NCI-H1436 (cell line): ENCODE measurements around the gene GMDS.

ENCODE experiments used
- DNase-seq: peaks from one replicate; lab custom pipeline; 2025; lab: John Stamatoyannopoulos, UW

Gene GMDS

GRCh38 chr6:1895721-1896120 is 349.7 kb downstream of the GMDS start:
- DNase-seq = no peak

DNA sequence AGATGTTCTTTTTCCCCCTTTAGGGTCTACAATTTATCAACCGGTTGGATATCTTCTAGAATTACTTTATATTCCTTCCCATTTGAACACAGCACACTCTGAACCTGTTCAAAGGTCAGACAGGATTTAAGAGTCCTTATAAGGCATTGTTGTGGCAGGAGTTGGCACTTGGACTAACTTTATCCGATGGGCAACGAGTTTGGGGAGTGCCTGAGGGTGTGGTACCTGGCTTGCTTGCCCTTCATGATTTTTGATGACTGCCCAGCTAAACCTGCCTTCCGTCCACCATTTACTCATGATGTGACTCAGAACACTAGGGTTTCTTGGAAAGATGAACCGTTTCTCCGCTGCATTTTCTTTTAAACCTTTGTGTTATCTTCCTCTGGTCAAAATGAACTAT is 350.5 kb downstream of the GMDS start:
- DNase-seq = no peak

DNA sequence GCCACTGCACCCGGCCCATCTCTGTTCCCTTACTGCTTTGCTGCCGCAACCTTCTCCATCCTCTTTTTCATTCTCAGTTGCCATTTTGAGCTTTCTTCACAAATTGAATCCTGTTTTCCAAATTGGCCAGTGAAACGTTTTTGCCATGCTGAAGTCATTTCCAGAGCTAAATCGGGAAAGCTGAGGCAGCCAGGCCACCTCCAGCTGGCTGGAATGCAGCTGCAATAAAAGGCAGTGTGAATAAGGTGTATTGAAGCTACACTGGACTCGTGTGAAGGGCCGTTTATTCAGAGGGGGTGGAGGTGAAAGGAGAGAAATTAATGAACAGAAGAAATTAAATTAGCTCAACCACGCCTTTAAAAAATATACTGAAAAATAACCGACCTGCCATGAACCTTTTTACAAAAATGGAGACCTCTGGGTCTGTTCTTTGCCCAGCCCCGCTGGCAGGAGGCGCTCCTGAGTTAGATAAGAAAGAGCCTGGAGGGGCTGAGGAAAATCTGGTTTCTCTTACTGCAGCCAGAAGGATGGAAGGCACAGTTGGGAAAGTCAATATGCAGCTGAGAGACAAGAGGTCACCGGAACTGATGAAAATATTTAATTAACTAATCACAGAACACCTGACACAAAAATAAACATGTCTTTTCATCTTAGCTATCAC is 351.8 kb downstream of the GMDS start:
- no peak for DNase-seq

DNA sequence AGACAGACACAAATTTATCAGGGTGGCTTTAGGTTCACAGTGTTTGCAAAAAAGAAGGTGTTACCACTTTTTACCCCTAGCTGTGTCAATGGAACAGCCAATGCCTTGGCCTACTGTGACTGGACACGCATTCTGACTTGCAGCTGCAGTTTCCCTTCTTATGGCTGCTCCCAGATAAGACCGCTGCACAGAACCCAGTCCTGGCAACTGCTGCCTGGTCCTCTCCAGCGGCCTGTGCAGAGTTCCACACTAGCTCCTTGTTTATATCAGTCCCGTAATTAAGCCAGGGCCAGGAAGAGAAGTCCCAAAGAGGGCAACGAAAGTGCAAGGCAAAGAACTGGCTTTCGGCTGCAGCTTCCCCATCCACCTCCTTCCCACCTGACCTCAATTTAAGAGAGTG is 352.7 kb downstream of the GMDS start:
- no peak for DNase-seq

DNA sequence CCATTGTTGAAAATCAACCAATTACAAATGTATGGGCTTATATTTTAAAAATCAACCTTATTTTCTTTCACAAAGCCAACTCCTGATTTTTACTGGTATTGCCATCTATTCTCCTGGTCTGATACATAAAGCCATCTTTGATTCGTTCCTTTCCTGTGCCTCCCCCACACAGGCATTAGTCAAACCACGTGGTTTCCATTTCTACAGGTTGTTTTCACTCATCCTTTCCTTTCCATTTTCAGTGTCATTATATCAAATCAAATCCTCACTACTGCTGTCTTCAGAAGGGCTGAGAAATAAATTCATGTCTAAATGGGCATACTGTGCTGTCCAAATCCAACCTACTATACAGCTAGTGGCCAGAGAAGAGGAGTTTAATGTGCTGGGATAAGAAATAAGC is 354.4 kb downstream of the GMDS start:
- no peak for DNase-seq

DNA sequence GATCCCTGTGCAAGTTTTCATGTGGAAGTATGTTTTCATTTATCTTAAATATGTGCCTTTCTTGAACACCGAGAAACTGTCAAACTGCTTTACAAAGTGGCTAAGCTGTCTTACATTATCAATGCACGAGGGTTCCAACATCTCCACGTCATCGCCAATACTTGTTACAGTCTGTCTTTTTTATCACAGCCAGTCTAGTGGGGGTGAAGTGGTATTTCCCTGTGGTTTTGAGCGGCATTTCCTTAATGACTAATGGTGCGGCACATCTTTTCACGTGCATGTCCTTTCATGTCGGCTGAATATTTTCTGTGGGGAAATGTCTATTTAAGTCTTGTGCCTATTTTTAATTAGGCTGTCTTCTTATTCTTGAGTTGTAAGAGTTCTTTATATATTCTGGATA is 355.3 kb downstream of the GMDS start:
- DNase-seq = no peak

DNA sequence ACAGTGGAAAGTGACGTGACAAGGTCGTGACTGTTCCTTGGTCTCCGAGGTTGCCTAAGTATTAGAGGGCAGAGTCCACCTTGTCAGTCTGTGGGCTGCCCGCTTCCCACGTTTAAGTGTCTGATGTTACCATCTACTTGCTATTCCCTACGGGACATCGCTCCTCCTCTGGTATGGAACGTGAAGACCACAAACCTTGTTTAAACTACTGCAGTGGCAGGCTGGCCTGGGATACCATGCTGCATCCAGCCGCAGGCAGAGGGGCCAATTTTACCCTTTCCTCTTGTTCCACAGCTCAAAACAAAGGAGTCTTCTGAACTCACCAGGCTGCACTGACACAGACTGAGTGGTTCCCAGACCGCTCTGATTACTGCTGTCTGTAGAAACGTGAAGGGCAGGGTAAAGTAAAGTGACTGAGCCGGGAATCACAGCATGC is 359.8 kb downstream of the GMDS start:
- DNase-seq = no peak

- no peak for DNase-seq
Observed at GRCh38 chr6:1884313-1884712, 361.1 kb downstream of the GMDS start.

DNA sequence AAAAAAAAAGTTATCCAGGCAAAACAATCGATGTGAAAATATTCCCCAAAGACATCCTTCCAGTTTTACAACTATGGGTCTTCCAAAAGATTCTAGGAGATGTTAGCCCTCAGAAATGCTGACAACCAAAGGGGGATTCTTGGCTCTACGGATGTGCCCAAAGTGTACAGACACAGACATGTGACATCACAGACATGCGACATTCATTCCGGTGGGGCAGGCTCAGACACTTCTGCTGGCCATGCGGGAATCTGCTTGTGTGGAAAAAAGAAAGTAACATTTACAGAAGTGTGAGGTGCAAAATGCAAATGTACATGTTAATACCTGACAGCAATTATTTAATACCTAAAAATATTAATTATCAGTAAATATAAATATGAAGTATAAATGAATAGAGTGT is 367.1 kb downstream of the GMDS start:
- DNase-seq = no peak

DNA sequence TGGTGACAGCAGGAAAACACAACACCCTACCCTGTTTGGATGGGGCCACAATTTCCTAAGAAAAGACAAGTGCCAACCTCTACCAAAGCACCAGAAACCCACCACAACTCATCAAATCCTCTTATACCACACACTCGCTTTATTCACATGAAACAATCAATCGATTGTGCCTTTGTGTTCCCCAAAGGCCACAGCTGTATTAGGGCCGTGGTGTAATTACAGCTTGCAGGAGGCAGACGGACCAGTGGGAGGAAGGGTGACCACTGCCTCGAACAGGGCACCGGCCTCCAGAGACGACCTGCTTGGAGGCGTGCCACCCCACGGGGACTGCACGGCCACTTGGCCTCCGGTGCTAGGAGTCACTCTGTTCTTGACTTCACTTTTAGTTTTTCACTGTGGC is 371.6 kb downstream of the GMDS start:
- DNase-seq = no peak

- no peak for DNase-seq
Observed at GRCh38 chr6:1872649-1873131, 372.7 kb downstream of the GMDS start.

- DNase-seq = no peak
Observed at GRCh38 chr6:1871724-1872315, 373.6 kb downstream of the GMDS start.

- DNase-seq = no peak
Observed at GRCh38 chr6:1870932-1871331, 374.5 kb downstream of the GMDS start.

GRCh38 chr6:1870251-1870650 is 375.2 kb downstream of the GMDS start:
- no peak for DNase-seq

- no peak for DNase-seq
Observed at GRCh38 chr6:1869769-1870168, 375.6 kb downstream of the GMDS start.

- no peak for DNase-seq
Observed at GRCh38 chr6:1869308-1869707, 376.1 kb downstream of the GMDS start.

GRCh38 chr6:1868561-1869261 is 376.7 kb downstream of the GMDS start:
- DNase-seq = no peak

- DNase-seq = no peak
Observed at GRCh38 chr6:1867197-1867596, 378.2 kb downstream of the GMDS start.

GRCh38 chr6:1865585-1865984 is 379.8 kb downstream of the GMDS start:
- no peak for DNase-seq

DNA sequence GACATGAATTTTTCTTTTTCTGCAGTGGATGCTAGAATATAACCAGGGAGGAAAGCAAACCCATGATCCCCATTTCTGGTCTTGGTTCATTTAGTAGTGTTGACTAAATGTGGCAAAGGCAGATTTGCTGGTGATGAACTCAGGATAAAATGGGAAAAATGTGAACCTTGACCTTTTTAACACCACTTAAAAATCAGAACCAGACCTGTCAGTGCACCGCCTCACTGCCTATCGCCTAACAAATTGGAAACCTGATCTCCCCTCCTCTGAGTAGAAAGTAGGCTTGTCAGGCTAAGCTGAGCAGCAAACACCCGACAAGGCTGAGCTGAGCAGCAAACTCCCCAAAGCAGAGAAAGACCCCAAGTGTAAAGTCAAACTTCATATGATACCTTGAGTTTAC is 380.9 kb downstream of the GMDS start:
- DNase-seq = no peak

DNA sequence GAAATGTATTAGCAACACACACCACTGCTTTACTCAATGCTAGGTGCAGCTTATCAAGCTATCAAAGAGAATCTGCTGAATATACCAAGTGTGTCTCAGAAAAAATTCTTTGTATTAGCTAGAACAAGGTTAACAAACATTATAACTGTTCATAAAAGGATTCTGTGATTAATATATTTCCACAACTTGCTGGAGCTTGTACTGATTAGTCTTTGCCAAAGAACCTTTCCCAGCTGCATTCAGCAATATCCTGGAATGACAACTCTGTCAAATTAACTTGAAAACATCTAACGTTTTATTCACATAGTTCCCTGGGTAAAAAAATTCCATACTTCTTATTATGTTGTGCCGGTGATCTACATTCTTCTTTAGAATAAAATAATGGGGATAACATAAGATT is 383.0 kb downstream of the GMDS start:
- DNase-seq = no peak

- DNase-seq = no peak
Observed at GRCh38 chr6:1860756-1861348, 384.6 kb downstream of the GMDS start.

GRCh38 chr6:1858859-1859258 is 386.5 kb downstream of the GMDS start:
- DNase-seq = no peak
